Smooth muscle cell (in vitro differentiated cells): ENCODE data around the gene C11orf54. TPM values are rescaled to one million over a fixed set of nuclear protein-coding genes. Genes with fewer than 3 reads are reported as not detected.

Experiments
- DNase-seq: peaks from one replicate; lab custom pipeline; 2025; ENCODE audit not compliant: unreplicated experiment; lab: John Stamatoyannopoulos, UW
- H2AFZ ChIP-seq: fragments of 200-600 bp; sonication (generic); 2 replicates; pipeline ENCODE4 v1.6.0; 2016; ENCODE audit warnings: antibody characterized with exemption, low read depth, mild to moderate bottlenecking
- H3F3A ChIP-seq: fragments of 200-600 bp; sonication (generic); 2 replicates; pipeline ENCODE4 v1.6.0; 2017; ENCODE audit warnings: antibody characterized with exemption, low read depth
- H3K27ac ChIP-seq: fragments of 200-600 bp; sonication (generic); 2 replicates; pipeline ENCODE4 v1.5.1; 2016; ENCODE audit warnings: low read depth, mild to moderate bottlenecking
- H3K27me3 ChIP-seq: fragments of 200-600 bp; sonication (generic); 2 replicates; pipeline ENCODE4 v1.6.1; 2016; ENCODE audit warnings: low read depth, mild to moderate bottlenecking
- H3K36me3 ChIP-seq: fragments of 200-600 bp; sonication (generic); 2 replicates; pipeline ENCODE4 v1.5.1; 2016; ENCODE audit warnings: low read depth
- H3K4me1 ChIP-seq: fragments of 200-600 bp; sonication (generic); 2 replicates; pipeline ENCODE4 v1.5.1; 2016; ENCODE audit warnings: low read depth
- H3K4me2 ChIP-seq: fragments of 200-600 bp; sonication (generic); 2 replicates; pipeline ENCODE4 v1.6.0; 2016; ENCODE audit warnings: mild to moderate bottlenecking
- H3K4me3 ChIP-seq: fragments of 200-600 bp; sonication (generic); 2 replicates; pipeline ENCODE4 v1.5.1; 2016; ENCODE audit warnings: mild to moderate bottlenecking
- H3K79me2 ChIP-seq: fragments of 200-600 bp; sonication (generic); 2 replicates; pipeline ENCODE4 v1.6.0; 2016; ENCODE audit warnings: low read depth, mild to moderate bottlenecking
- H3K9ac ChIP-seq: fragments of 200-600 bp; sonication (generic); 2 replicates; pipeline ENCODE4 v1.6.0; 2016; ENCODE audit warnings: low read depth
- H3K9me3 ChIP-seq: fragments of 200-600 bp; sonication (generic); replicated peaks from 2 replicates; pipeline ENCODE4 v1.5.1; 2016; ENCODE audit warnings: low read depth
- H4K20me1 ChIP-seq: fragments of 200-600 bp; sonication (generic); 2 replicates; pipeline ENCODE4 v1.6.0; 2016; ENCODE audit warnings: low read depth
- CTCF ChIP-seq: fragments of 200-600 bp; sonication (generic); IDR thresholded peaks from 2 replicates; pipeline ENCODE4 v1.5.1; 2017; ENCODE audit warnings: borderline replicate concordance, mild to moderate bottlenecking, antibody characterized with exemption; ENCODE audit not compliant: insufficient read depth, poor library complexity, severe bottlenecking
- WGBS: methylation state at CpG from one replicate; pipeline ENCODE4 v1.1.7; 2016; ENCODE audit warnings: low lambda C conversion rate; 5-methylcytosine and 5-hydroxymethylcytosine counted together
- polyA plus RNA-seq: library from polyadenylated mRNA; unstranded; fragments of >200 nt; fragmentation: Nextera tagmentation; extraction: Ambion mirVana; gene quantifications from 2 replicates; pipeline ENCODE4 v1.2.1, GENCODE V29; 2016
- total RNA-seq: library from RNA; depleted of rRNA; stranded (reverse); fragments of >200 nt; gene quantifications from 2 replicates; pipeline ENCODE4 v1.2.3, GENCODE V29; 2014

Gene C11orf54
- total and polyA plus RNA-seq, 2 experiments from 2014 or later: 8.5 to 12.3 TPM

- Histone ChIP-seq H3K4me3 (no peak overlapping the region), H3K9ac (no peak overlapping the region), H3K27me3 (no peaks in the 10 kb centered on the region), H3K4me1 (no peaks in the 10 kb centered on the region), H3F3A (no peaks in the 10 kb centered on the region), H3K36me3 (peaks cover 29% of the 10 kb centered on the region), H3K79me2 (peaks cover 28% of the 10 kb centered on the region), H3K9me3 (no peaks in the 10 kb centered on the region), H4K20me1 (peaks cover 58% of the 10 kb centered on the region), H3K4me2 (no peak overlapping the region), H3K27ac (no peak overlapping the region), H2AFZ (no peak overlapping the region)
- WGBS: 97% methylated on average over 2 of the region's 2 CpGs
- DNase-seq: no peak
- TF ChIP-seq CTCF: no peak
Measured at GRCh38 chr11:93801366-93801765, 59.9 kb downstream of the C11orf54 start.

DNA sequence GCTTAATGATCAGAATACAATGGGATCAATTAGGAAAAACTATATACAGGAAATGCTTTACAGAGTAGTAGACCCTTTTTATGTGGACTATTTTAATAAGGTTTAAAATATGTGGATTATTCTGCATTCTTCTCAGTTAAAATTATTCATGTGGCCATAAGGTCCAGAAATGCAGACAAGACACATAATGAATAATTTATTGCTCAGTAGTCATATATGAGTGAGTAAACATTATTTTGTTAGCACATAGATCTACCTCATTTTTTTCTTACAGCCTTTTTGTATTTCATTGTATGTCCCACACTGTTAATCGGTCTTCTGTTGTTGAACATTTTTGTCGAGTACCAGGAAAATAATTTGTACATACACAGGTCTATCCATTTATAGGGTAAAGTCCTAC lies 63.4 kb downstream of the C11orf54 start:
- H2AFZ ChIP-seq: no peak overlapping the region
- H3K4me2 ChIP-seq: no peak overlapping the region
- peaks cover 4% of the 10 kb centered on the region for H3F3A ChIP-seq
- no peak for TF ChIP-seq CTCF
- no peaks in the 10 kb centered on the region for H3K27me3 ChIP-seq
- H3K36me3 ChIP-seq: peaks cover 14% of the 10 kb centered on the region
- no peak overlapping the region for H3K4me3 ChIP-seq
- no peaks in the 10 kb centered on the region for H3K4me1 ChIP-seq
- 95% methylated on average over 2 of the region's 2 CpGs for WGBS
- H3K79me2 ChIP-seq: peaks cover 10% of the 10 kb centered on the region
- H3K9me3 ChIP-seq: no peaks in the 10 kb centered on the region
- no peak overlapping the region for H3K27ac ChIP-seq
- DNase-seq: no peak
- H4K20me1 ChIP-seq: peaks cover 62% of the 10 kb centered on the region
- H3K9ac ChIP-seq: no peak overlapping the region

GRCh38 chr11:93807980-93808379 lies 66.5 kb downstream of the C11orf54 start:
- peaks cover 31% of the 10 kb centered on the region for H3K36me3 ChIP-seq
- H3K79me2 ChIP-seq: peaks cover 3% of the 10 kb centered on the region
- no peak for TF ChIP-seq CTCF
- no peaks in the 10 kb centered on the region for H3K9me3 ChIP-seq
- no peaks in the 10 kb centered on the region for H3K4me1 ChIP-seq
- 95% methylated on average over 3 of the region's 3 CpGs for WGBS
- no peak overlapping the region for H3K4me3 ChIP-seq
- H3K9ac ChIP-seq: no peak overlapping the region
- DNase-seq: no peak
- H4K20me1 ChIP-seq: peaks cover 53% of the 10 kb centered on the region
- no peak overlapping the region for H3K4me2 ChIP-seq
- no peak overlapping the region for H3K27ac ChIP-seq
- peaks cover 8% of the 10 kb centered on the region for H3F3A ChIP-seq
- no peaks in the 10 kb centered on the region for H3K27me3 ChIP-seq
- H2AFZ ChIP-seq: no peak overlapping the region

GRCh38 chr11:93813974-93814373 lies 72.5 kb downstream of the C11orf54 start:
- H3K36me3 ChIP-seq: peaks cover 28% of the 10 kb centered on the region
- H3K4me3 ChIP-seq: no peak overlapping the region
- H3K79me2 ChIP-seq: no peaks in the 10 kb centered on the region
- H3K27ac ChIP-seq: no peak overlapping the region
- peaks cover 16% of the 10 kb centered on the region for H4K20me1 ChIP-seq
- H3K4me1 ChIP-seq: no peaks in the 10 kb centered on the region
- no peak for TF ChIP-seq CTCF
- no peak for DNase-seq
- no peak overlapping the region for H2AFZ ChIP-seq
- no peak overlapping the region for H3K9ac ChIP-seq
- H3K4me2 ChIP-seq: no peak overlapping the region
- H3F3A ChIP-seq: peaks cover 8% of the 10 kb centered on the region
- H3K9me3 ChIP-seq: no peaks in the 10 kb centered on the region
- WGBS: 98% methylated on average over 5 of the region's 5 CpGs
- H3K27me3 ChIP-seq: no peaks in the 10 kb centered on the region
